SH-SY5Y (cell line): ENCODE measurements around the gene WRAP53.

Source experiments
- GATA2 ChIP-seq: IDR thresholded peaks from 2 replicates; pipeline ENCODE4 v1.6.1; 2011; ENCODE audit warnings: mild to moderate bottlenecking, low read depth, low read length
- GATA3 ChIP-seq: IDR thresholded peaks from 2 replicates; pipeline ENCODE4 v1.6.1; 2011; ENCODE audit warnings: low read depth, mild to moderate bottlenecking, low read length, moderate library complexity

GRCh38 chr17:7732981-7733539 is 44.8 kb downstream of the WRAP53 start:
- TF ChIP-seq GATA3, result no peak
- TF ChIP-seq GATA2, result no peak
